CD14-positive monocyte (primary cell): ENCODE measurements around the gene LYSMD1. TPM values are rescaled to one million over a fixed set of nuclear protein-coding genes. Genes with fewer than 3 reads are reported as not detected.

Experiments
- DNase-seq, 3 donors: peaks; one replicate each; pipeline ENCODE4 v3.0.0-alpha.2; 2011 to 2022
- H2AFZ ChIP-seq: 2 replicates; pipeline ENCODE4 v1.6.0; 2012; ENCODE audit warnings: mild to moderate bottlenecking, low read depth, low read length, inconsistent platforms; ENCODE audit not compliant: insufficient read depth, poor library complexity, severe bottlenecking
- H3K27ac ChIP-seq, 2 donors: 1 replicate in 1 of 2; 2 replicates in 1 of 2; pipeline ENCODE4 v1.5.1; 2012 to 2013; ENCODE audit warnings: low read length in 2 of 2, control low read depth in 1 of 2, inconsistent platforms in 1 of 2, low read depth in 1 of 2, mild to moderate bottlenecking in 1 of 2
- H3K27me3 ChIP-seq, 2 donors: one replicate each; pipeline versions ENCODE4 v1.6.0 to v1.6.1; 2011 to 2013; ENCODE audit warnings: low read length in 2 of 2; ENCODE audit not compliant: control insufficient read depth in 2 of 2, insufficient read depth in 2 of 2
- H3K36me3 ChIP-seq, 2 donors: replicated peaks in 1 of 2; 1 replicate in 1 of 2; 2 replicates in 1 of 2; pipeline versions ENCODE4 v1.5.1 to v1.6.1; 2012 to 2013; ENCODE audit warnings: low read length in 2 of 2, control low read depth in 1 of 2, inconsistent platforms in 1 of 2, mild to moderate bottlenecking in 1 of 2; ENCODE audit not compliant: insufficient read depth in 2 of 2, control insufficient read depth in 1 of 2
- H3K4me1 ChIP-seq, 2 donors: 1 replicate in 1 of 2; 2 replicates in 1 of 2; pipeline versions ENCODE4 v1.5.1 to v1.6.1; 2012 to 2013; ENCODE audit warnings: low read length in 2 of 2, control low read depth in 1 of 2, inconsistent platforms in 1 of 2, mild to moderate bottlenecking in 1 of 2, moderate library complexity in 1 of 2; ENCODE audit not compliant: insufficient read depth in 2 of 2, control insufficient read depth in 1 of 2
- H3K4me2 ChIP-seq: replicated peaks from 2 replicates; pipeline ENCODE3; 2012; ENCODE audit warnings: low read length, moderate library complexity, mild to moderate bottlenecking; ENCODE audit not compliant: poor library complexity, severe bottlenecking; ENCODE audit errors: extremely low read depth
- H3K4me3 ChIP-seq, 3 experiments: fragments of 200-600 bp in 1 of 3; sonication (generic) in 1 of 3; replicated peaks in 1 of 3; 1 replicate in 2 of 3; 2 replicates in 1 of 3; pipeline ENCODE4 v1.5.1; 2011 to 2013; ENCODE audit warnings: low read length in 3 of 3, mild to moderate bottlenecking in 3 of 3, control low read depth in 2 of 3, low read depth in 2 of 3, inconsistent platforms in 1 of 3, moderate library complexity in 1 of 3
- H3K79me2 ChIP-seq: 2 replicates; pipeline ENCODE4 v1.6.0; 2012; ENCODE audit warnings: mild to moderate bottlenecking, control low read depth, inconsistent platforms, low read length, moderate library complexity; ENCODE audit not compliant: insufficient read depth
- H3K9ac ChIP-seq: 2 replicates; pipeline ENCODE4 v1.6.0; 2017; ENCODE audit warnings: low read length, mild to moderate bottlenecking; ENCODE audit not compliant: insufficient read depth, poor library complexity, severe bottlenecking
- H3K9me3 ChIP-seq, 2 donors: replicated peaks in 1 of 2; 1 replicate in 1 of 2; 2 replicates in 1 of 2; pipeline versions ENCODE4 v1.5.1 to v1.6.1; 2012 to 2013; ENCODE audit warnings: low read length in 2 of 2, control low read depth in 1 of 2; ENCODE audit not compliant: control insufficient read depth in 1 of 2, insufficient read depth in 1 of 2
- H4K20me1 ChIP-seq: 2 replicates; pipeline ENCODE4 v1.6.0; 2012; ENCODE audit warnings: mild to moderate bottlenecking, low read length, control low read depth, moderate library complexity; ENCODE audit not compliant: insufficient read depth
- H3K27ac Mint-ChIP-seq, 7 donors: one replicate each; pipeline ENCODE4 v1.8.0; 2020; ENCODE audit warnings: mild to moderate bottlenecking in 7 of 7, mixed read lengths in 7 of 7, moderate library complexity in 6 of 7, inconsistent platforms in 2 of 7
- H3K27me3 Mint-ChIP-seq, 3 donors: one replicate each; pipeline ENCODE4 v1.8.0; 2021 to 2022; ENCODE audit warnings: low read depth in 3 of 3, mild to moderate bottlenecking in 3 of 3, mixed read lengths in 3 of 3, moderate library complexity in 3 of 3, inconsistent platforms in 1 of 3
- H3K36me3 Mint-ChIP-seq, 2 donors: one replicate each; pipeline ENCODE4 v1.8.0; 2020; ENCODE audit warnings: mixed read lengths in 2 of 2, inconsistent platforms in 1 of 2, mild to moderate bottlenecking in 1 of 2
- H3K4me1 Mint-ChIP-seq: one replicate; pipeline ENCODE4 v1.8.0; 2020; ENCODE audit warnings: mild to moderate bottlenecking, mixed read lengths
- H3K4me3 Mint-ChIP-seq, 2 donors: one replicate each; pipeline ENCODE4 v1.8.0; 2020; ENCODE audit warnings: mild to moderate bottlenecking in 2 of 2, mixed read lengths in 2 of 2, moderate library complexity in 1 of 2
- H3K9me3 Mint-ChIP-seq, 7 donors: one replicate each; pipeline ENCODE4 v1.8.0; 2020 to 2022; ENCODE audit warnings: mixed read lengths in 7 of 7, mild to moderate bottlenecking in 6 of 7, moderate library complexity in 6 of 7, inconsistent platforms in 2 of 7
- CTCF ChIP-seq: fragments of 200-600 bp; IDR thresholded peaks from one replicate; pipeline ENCODE4 v1.8.0; 2022; ENCODE audit warnings: antibody characterized with exemption, mild to moderate bottlenecking
- WGBS: methylation state at CpG from one replicate; pipeline ENCODE4 v1.1.5; 2013; ENCODE audit warnings: missing lambda C conversion rate; ENCODE audit not compliant: insufficient coverage; 5-methylcytosine and 5-hydroxymethylcytosine counted together
- intact Hi-C, 2 donors: fragments of 100-400 bp; cut with micrococcal nuclease; formaldehyde crosslinking; loops; one replicate each; pipeline versions ENCODE4 v1.15.0 to v1.15.1; 2023
- polyA plus RNA-seq, 3 donors: library from polyadenylated mRNA; depleted of rRNA in 1 of 3; unstranded in 2 of 3; stranded (reverse) in 1 of 3; fragments of 300-500 nt in 2 of 3; fragments of >200 nt in 1 of 3; fragmentation: Illumina TruSeq in 2 of 3; gene quantifications; 1 replicate in 2 of 3; 2 replicates in 1 of 3; pipeline ENCODE4 v1.2.3, GENCODE V29; 2012 to 2021

The LYSMD1 gene
- polyA plus RNA-seq, 3 donors: 0.16 to 0.24 TPM; not detected in 1

GRCh38 chr1:151193856-151194255 is 28.2 kb upstream of the LYSMD1 start:
- intact Hi-C loops: loop anchor here in 1 of 2 donors (10.0 kb wide), 1 partner anchor 211 kb away; no protein-coding TSS in a partner anchor
- H3K4me2 ChIP-seq: no peak overlapping the region
- peaks cover 7 to 14% (median 11%) of the 10 kb centered on the region in 3 donors for H3K27me3 Mint-ChIP-seq

GRCh38 chr1:151193304-151193703 is 27.6 kb upstream of the LYSMD1 start:
- Histone ChIP-seq H2AFZ (no peak overlapping the region), H3K9me3 (no peaks in the 10 kb centered on the region), H3K27ac (no peak overlapping the region), H4K20me1 (no peaks in the 10 kb centered on the region), H3K4me2 (no peak overlapping the region), H3K9ac (no peak overlapping the region), H3K27me3 (peaks cover 0 to 2% of the 10 kb centered on the region in 2 donors), H3K4me1 (peaks cover 26 to 28% of the 10 kb centered on the region in 2 donors), H3K4me3 (no peak overlapping the region), H3K36me3 (no peaks in the 10 kb centered on the region), H3K79me2 (peaks cover 21% of the 10 kb centered on the region)
- Mint-ChIP-seq H3K36me3 (peaks cover 0 to 2% of the 10 kb centered on the region in 2 donors), H3K4me3 (no peak overlapping the region), H3K27ac (no peak overlapping the region), H3K27me3 (peaks cover 7 to 14% (median 11%) of the 10 kb centered on the region in 3 donors), H3K9me3 (peaks cover 0 to 3% (median 0%) of the 10 kb centered on the region in 7 donors), H3K4me1 (peaks cover 32% of the 10 kb centered on the region)
- no peak for DNase-seq
- WGBS: 100% methylated on average over 5 of the region's 6 CpGs
- no peak for TF ChIP-seq CTCF
- intact Hi-C loops: loop anchor here in 1 of 2 donors (10.0 kb wide), 1 partner anchor 211 kb away; no protein-coding TSS in a partner anchor

More at GRCh38 chr1:151193856-151194255, 28.2 kb upstream of the LYSMD1 start:
- no peak overlapping the region for H3K4me3 ChIP-seq
- H3K4me1 ChIP-seq: peaks cover 22 to 24% of the 10 kb centered on the region in 2 donors
- H3K9me3 ChIP-seq: no peaks in the 10 kb centered on the region
- H3K27ac ChIP-seq: no peak overlapping the region
- H2AFZ ChIP-seq: no peak overlapping the region
- no peaks in the 10 kb centered on the region for H4K20me1 ChIP-seq
- DNase-seq: no peak
- no peak for TF ChIP-seq CTCF
- Mint-ChIP-seq H3K27ac (no peak overlapping the region), H3K4me3 (no peak overlapping the region), H3K36me3 (no peaks in the 10 kb centered on the region), H3K4me1 (peaks cover 27% of the 10 kb centered on the region), H3K9me3 (peaks cover 0 to 3% (median 0%) of the 10 kb centered on the region in 7 donors)
- no peaks in the 10 kb centered on the region for H3K36me3 ChIP-seq
- no CpG with 5 or more reads among the region's 1 CpG for WGBS
- H3K9ac ChIP-seq: no peak overlapping the region
- peaks cover 20% of the 10 kb centered on the region for H3K79me2 ChIP-seq
- H3K27me3 ChIP-seq: peaks cover 0 to 2% of the 10 kb centered on the region in 2 donors
